Measurements from ENCODE around the gene WDR83. TPM values are rescaled to one million over a fixed set of nuclear protein-coding genes. Genes with fewer than 3 reads are reported as not detected.

The WDR83 gene
- total and polyA plus RNA-seq, 2 of the 4 experiments (the other 2 are of a cell fraction): 5.9 to 8.9 TPM

GRCh38 chr19:12626958-12627357 is 39.6 kb upstream of the WDR83 start:
- CTCF ChIA-PET: no interaction called here

More at GRCh38 chr19:12626958-12627357, 39.6 kb upstream of the WDR83 start:
- Histone ChIP-seq H3K4me1 (ENCODE audit: control insufficient read depth, insufficient read depth, low read length) (no peaks in the 10 kb centered on the region), H3K14ac (replicated peaks; ENCODE audit: low read depth, low read length) (no peak overlapping the region), H2BK120ac (ENCODE audit: low read depth, low read length) (no peak overlapping the region), H3K4me3 (ENCODE audit: insufficient read depth, low read depth, low read length) (no peak overlapping the region), H2AK9ac (replicated peaks; ENCODE audit: low read depth, low read length, poor library complexity) (no peak overlapping the region), H3K9me1 (ENCODE audit: insufficient read depth, low read length) (no peaks in the 10 kb centered on the region), H3K27ac (ENCODE audit: insufficient read depth, low read length) (no peak overlapping the region), H2BK15ac (ENCODE audit: low read depth, low read length) (no peak overlapping the region), H3K23ac (ENCODE audit: low read depth, low read length) (no peak overlapping the region), H4K20me1 (ENCODE audit: insufficient read depth, low read length) (peaks cover 9% of the 10 kb centered on the region; the same call in 1 of the 2 replicates), H3K36me3 (ENCODE audit: control insufficient read depth, insufficient read depth, low read length) (peaks cover 67% of the 10 kb centered on the region), H4K91ac (ENCODE audit: insufficient read depth, low read depth, low read length) (no peak overlapping the region), H3K4ac (ENCODE audit: low read depth, low read length) (no peak overlapping the region), H3K27me3 (ENCODE audit: control insufficient read depth, insufficient read depth, low read length) (no peaks in the 10 kb centered on the region), H3K9ac (ENCODE audit: low read depth, low read length) (no peak overlapping the region), H2AK5ac (ENCODE audit: low read depth, low read length) (no peak overlapping the region), H3K9me3 (ENCODE audit: control insufficient read depth, insufficient read depth, low read length) (peaks cover 61% of the 10 kb centered on the region), H3K79me1 (ENCODE audit: low read depth in 1 of 2, low read length in 2 of 2) (peaks cover 12% of the 10 kb centered on the region in 2 experiments), H3K18ac (ENCODE audit: low read depth, low read length) (no peak overlapping the region), H4K8ac (ENCODE audit: low read depth in 2 of 2, low read length in 2 of 2) (no peak overlapping the region), H2BK5ac (ENCODE audit: low read depth, low read length, poor library complexity, severe bottlenecking) (no peak overlapping the region), H2AFZ (replicated peaks; ENCODE audit: low read length, poor library complexity) (no peak overlapping the region), H2BK20ac (ENCODE audit: low read depth, low read length) (no peak overlapping the region), H4K5ac (ENCODE audit: low read depth, low read length) (no peak overlapping the region), H3K4me2 (ENCODE audit: low read depth, low read length) (no peak overlapping the region), H3K56ac (ENCODE audit: extremely low read depth, insufficient read depth, low read length) (no peak overlapping the region)
- 98% methylated on average over 4 of the region's 8 CpGs; no CpG with 5 or more reads in 1 of the 2 experiments for WGBS, 2 experiments (ENCODE audit: extremely low coverage in 2 of 2, insufficient read length in 1 of 2)
- BruUV-seq (replicated peaks): no TSS peak
- ATAC-seq (ENCODE audit: low read depth) (no peak), DNase-seq (no peak)
- dilution Hi-C loops (cut with HindIII; ENCODE audit: low sequenced_read_pairs, unreplicated experiment): no loop called here
- TF ChIP-seq SMC3 (IDR thresholded peaks at IDR 0.05; ENCODE audit: low read depth, low read length): no peak
- no peak for TF ChIP-seq CTCF (conservative IDR thresholded peaks at IDR 0.05; ENCODE audit: low read depth, low read length)
- no peak for TF ChIP-seq MAZ (IDR thresholded peaks at IDR 0.05; ENCODE audit: borderline replicate concordance, low read depth, low read length)
- TF ChIP-seq NFE2L2 (IDR thresholded peaks at IDR 0.05; ENCODE audit: low read depth, low read length): no peak
- TF ChIP-seq BHLHE40 (IDR thresholded peaks at IDR 0.05; ENCODE audit: low read depth, low read length): no peak
- TF ChIP-seq RCOR1 (IDR thresholded peaks at IDR 0.05; ENCODE audit: insufficient replicate concordance, low read length): no peak
- no peak for TF ChIP-seq CEBPB (IDR thresholded peaks at IDR 0.05; ENCODE audit: low read depth, low read length)
- no peak for TF ChIP-seq RAD21 (IDR thresholded peaks at IDR 0.05; ENCODE audit: low read length)
- no peak for TF ChIP-seq MAFK (IDR thresholded peaks at IDR 0.05; ENCODE audit: low read depth, low read length)
- TF ChIP-seq POLR2A (IDR thresholded peaks at IDR 0.05; ENCODE audit: low read depth, low read length): no peak
- no peak for TF ChIP-seq ELK1 (IDR thresholded peaks at IDR 0.05; ENCODE audit: borderline replicate concordance, low read depth, low read length)
- POLR2A ChIA-PET (ENCODE audit: unreplicated experiment): no interaction called here
- intact Hi-C loops (cut with micrococcal nuclease): no loop called here
- in situ Hi-C loops (cut with MboI; ENCODE audit: low sequenced_read_pairs): no loop called here
